HG03354 (cell line): ENCODE data around the gene EPHA4.
A peak's percentile ranks its signal among the peaks of the same experiment; 100 is the strongest.

Experiments
- ATAC-seq: cut with Tn5 transposase; IDR thresholded peaks from one replicate; pipeline ENCODE4 v1.9.1; 2021; ENCODE audit warnings: mild to moderate bottlenecking; ENCODE audit not compliant: unreplicated experiment, poor library complexity, severe bottlenecking

Gene EPHA4

GRCh38 chr2:221572821-221573429, 821 bp upstream of the EPHA4 start:
- ATAC-seq: peak; percentile 32

DNA sequence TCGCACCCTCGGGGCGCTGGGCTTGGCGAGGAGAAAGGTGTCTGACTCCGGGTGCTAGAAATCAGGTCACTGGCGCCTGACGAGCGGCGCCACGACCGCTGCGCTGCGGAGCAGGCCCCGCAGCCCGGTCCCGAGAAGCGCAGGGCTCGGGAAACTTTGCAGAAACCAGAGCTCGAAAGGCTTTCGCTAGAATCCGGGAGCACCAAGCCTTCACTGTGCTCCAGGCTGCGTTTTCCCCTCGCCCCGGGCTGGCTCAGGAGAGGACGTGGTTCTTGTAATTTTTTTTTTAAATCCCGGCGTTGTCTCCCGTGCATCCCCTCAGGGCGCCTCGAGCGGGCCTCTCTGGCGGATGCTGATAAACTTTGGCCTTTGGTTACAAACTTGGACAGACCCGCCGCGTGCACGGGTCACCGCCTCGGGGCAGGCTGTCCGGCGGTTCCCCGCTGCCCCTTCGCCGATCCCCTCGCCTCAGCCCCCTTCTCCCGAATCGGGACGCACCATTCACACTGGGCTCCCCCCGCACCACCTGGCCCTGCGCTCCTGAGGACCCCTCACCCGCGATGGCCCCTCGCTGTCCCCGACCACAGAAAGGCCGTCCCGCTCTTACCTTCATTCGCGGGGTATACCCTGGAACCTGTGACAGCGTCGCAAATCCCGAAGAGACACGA, 419 bp downstream of the EPHA4 start:
- ATAC-seq: peak; percentile 9

- no peak for ATAC-seq
Observed at GRCh38 chr2:221571025-221571550, 1.0 kb downstream of the EPHA4 start.

DNA sequence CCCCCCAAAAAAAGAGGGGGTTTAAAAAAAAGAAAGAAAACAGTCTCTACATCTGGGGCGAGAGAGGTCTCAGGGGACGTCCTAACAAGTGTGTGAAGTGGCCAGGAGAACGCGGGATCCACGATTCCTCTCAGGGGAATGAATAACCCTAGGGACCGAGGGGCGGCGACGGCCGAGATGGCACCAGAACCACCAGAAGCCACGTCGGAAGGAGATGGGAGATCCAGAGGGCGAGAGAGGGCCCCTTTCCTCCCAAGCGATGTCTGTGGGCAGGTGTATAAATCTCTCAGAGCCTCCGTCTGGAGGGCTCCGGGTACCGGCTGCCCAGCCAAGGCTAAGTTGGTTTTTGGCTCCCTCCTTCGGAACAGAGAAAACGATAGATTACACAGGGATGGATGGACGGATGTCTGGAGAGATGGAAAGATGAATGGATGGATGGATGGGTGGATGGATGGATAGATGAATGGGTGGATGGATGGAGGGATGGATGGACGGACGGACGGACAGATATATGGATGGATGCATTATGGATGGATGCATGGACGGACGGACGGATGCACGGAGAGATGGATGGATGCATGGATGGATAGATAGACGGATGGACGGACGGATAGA, 1.7 kb downstream of the EPHA4 start:
- no peak for ATAC-seq

DNA sequence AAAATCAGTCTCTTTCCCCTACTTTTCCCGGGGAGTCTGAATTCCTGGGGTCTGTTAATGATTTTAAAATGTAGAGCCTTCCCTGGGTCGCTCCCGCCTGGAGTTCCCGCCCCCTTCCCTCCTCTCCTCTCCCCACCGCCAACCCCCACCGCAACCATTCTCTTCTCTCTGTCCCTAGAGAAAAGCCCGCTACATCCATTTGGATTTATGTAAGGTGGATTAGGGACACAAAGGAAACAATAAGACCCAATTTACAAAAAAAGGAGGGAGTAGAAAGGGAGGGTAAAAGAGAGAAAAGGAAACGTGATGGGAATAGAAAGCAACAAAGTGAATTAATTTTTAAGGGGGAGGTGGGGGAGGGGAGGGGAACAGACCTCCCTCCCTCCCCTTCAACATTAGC, 2.2 kb downstream of the EPHA4 start:
- no peak for ATAC-seq

GRCh38 chr2:221569425-221569845, 2.7 kb downstream of the EPHA4 start:
- ATAC-seq: no peak

- ATAC-seq: no peak
Observed at GRCh38 chr2:221568299-221568698, 3.8 kb downstream of the EPHA4 start.

DNA sequence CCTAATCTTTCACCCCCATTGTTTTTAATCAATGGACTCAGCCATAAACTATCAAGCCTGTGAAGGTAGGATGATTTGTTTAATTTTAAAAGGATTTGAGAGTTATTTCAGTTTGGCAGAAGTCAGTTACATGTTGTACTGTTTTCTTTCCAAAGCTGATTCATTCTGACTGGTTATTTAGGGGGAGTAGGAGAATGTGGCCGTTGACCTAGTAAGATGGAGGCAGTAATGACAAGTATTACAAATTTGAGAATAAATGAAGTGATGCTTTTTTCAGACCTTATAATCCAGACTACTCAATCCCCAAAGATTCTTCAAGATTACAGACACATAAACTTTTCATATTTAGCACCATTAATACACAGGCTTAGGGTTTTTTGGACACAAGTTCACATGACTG, 4.3 kb downstream of the EPHA4 start:
- ATAC-seq: no peak

GRCh38 chr2:221567231-221567760, 4.8 kb downstream of the EPHA4 start:
- no peak for ATAC-seq

DNA sequence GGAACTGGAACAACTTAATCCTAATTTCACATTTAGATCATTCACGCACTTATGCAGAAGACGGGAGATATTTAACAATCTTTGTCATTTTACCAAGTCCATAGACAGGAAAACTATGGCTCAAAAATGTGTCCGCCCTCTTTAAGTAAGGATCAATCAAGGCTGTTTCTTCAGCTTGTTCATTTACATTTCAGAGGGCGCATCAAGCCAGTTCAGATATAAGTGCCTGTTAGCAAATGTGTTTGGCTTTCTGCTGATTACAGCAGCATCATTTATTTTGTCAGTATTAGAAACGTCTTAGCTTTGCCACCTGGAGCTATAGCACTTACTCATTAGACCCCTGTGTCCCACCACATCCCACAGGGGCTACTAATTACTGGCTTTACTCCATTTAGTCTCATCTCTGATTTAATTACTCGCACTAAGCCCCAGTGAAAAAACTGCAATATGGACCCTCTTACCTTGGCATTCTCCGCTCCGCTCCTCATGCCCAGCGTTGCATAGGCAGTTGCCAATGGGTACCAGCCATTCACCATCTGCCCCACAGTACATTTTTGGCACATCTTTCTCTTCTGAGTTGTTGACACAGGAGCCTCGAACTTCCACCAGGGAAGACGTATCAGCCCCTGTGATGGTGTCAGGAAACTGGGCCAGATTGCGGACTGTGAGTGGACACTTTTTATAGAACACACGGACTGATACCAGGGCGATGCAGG, 8.7 kb downstream of the EPHA4 start:
- ATAC-seq: no peak

DNA sequence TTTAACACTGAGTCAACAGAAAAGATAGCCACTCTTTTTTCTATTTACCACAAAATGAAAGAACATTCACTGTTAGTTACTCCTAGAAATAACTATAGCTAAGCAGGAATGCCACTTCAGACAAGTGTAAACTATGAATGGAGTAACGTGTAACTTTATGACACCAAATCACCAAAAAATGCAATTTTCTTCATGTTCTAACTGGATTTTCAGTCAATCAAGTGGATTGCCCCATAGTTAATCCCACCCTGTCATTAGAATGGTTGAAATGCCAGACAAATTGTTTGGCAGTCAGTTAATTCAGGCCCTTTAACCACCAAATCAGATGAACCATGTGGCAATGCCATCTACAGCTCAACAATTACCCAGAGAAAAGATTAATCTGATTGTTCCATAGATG, 9.9 kb downstream of the EPHA4 start:
- no peak for ATAC-seq

- ATAC-seq: no peak
Observed at GRCh38 chr2:221561770-221562169, 10.3 kb downstream of the EPHA4 start.

DNA sequence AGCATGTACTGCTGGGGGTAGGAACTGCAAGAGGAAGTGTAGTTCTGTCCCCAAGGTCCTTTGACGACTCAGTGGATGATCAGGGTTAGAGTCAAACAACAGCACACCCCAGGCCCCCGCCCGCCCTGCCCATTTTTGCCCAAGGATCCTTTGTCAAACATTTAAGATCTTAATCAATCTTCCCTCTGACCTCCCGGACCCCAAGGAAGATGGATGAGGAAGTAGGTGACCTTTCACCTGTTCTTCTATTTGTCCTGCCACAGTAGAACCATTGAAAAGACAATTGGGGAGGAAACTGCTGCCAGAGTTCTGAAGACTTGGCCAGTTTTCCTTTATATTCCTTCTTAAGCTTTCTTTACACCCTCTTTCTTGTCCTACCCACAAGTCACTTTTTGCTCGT, 12.1 kb downstream of the EPHA4 start:
- ATAC-seq: no peak

DNA sequence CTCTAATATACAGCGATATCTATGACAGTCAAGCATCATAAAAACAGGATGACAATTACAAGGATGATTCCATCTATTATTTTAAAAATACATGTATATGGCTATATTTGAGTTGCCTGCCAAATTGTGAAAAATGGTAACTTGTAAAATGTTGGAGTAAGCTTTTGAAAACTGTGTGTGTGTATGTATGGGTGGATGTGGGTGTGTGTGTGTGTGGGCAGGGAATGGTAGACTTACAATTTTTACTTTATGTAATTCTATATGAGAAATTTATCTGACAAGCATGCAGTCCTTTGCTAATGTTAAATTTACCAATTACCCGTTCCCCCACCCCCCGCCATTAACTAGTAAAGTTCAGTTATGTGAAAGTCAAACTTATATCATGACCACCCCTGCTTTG, 14.0 kb downstream of the EPHA4 start:
- no peak for ATAC-seq

DNA sequence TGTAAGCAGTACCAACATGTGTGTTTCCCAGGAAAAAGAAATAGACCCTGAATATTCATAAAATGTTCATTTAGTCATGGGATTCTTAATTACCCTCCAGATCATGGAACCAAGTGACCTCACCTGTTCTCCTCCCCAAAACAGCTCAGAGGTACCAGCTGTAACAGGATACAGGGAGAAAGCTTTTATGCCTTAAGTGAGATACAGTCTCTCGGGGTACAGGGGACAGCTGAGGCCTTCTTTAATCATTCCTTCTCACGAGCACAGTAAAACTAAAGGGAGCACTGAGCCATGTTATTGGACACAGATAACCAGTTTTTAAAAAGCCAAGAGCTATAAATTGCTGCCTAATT, 16.6 kb downstream of the EPHA4 start:
- peak; percentile 45 for ATAC-seq

GRCh38 chr2:221554769-221555493, 17.2 kb downstream of the EPHA4 start:
- peak; percentile 98 for ATAC-seq

GRCh38 chr2:221553333-221553732, 18.8 kb downstream of the EPHA4 start:
- no peak for ATAC-seq

DNA sequence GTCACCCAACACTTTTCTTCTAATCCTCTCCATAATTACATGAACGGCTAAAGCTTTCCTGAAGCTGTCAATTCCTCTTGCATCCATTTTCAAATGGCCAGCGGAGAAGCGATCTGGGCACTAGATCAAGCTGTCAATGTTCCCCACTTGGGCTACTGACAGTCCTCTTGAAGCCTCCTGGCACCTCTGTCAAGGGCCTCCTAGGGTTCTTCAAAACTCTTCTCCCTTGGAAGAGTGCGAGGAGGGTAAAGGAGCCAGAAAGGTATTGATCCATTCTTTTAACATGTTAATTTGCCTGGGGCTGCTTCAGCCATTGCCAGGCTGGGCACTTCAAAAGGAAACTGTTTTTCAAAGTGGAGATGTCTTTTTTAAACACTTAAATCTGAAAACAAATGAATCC, 19.8 kb downstream of the EPHA4 start:
- ATAC-seq: no peak

DNA sequence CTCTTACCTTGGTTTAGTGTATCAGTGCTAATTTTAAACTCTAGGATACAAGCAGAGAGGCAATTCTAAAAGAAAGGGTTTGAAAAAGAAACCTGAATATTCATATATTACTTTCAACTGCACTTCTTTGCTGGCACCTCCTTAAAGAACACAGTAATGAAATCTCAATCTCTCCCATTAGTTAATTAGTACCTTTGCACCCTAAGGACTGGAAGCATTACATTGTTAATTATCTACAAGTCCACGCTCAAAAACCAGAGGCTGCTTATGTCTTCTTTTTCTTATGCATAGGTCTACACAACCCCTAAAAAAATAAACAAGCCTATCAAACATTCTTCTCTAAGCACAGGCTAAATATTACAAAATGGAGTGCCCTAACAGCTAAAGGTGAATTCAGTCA, 20.2 kb downstream of the EPHA4 start:
- peak; percentile 39 for ATAC-seq

- ATAC-seq: peak; percentile 91
Observed at GRCh38 chr2:221549143-221549542, 23.0 kb downstream of the EPHA4 start.
